ENCODE measurements around the gene MYL6. TPM values are rescaled to one million over a fixed set of nuclear protein-coding genes. Genes with fewer than 3 reads are reported as not detected.

MYL6 gene
- total and polyA plus RNA-seq, 10 of the 15 experiments (the other 5 are each of a cell fraction or from before 2014, with no cell fraction given): 1,000 to 4,116 (median 1,828) TPM

DNA sequence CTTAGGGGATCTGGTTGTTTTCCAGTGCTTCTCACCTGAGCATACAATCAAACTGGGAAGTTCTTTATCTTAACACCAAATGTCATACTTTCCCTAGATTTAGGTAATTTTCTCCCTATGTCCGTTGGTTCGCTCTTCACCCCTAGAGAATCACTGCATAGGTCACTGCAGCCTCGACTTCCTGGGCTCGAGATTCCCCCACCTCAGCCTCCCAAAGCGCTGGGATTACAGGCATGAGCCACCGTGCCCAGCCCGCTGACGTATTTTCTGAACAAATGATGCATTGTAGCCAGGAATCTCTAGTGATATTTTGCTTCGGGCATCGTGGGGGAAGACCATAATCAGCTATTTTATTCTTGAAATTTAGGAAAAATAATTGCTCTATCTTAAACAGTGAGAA, 42.8 kb upstream of the MYL6 start:
- ChIA-PET POLR2A (interaction anchor here (0.5 to 5.5 kb wide), 5 partner anchors 9 to 323 kb away, joined by 3 to 95 read pairs (median 4); partner anchors contain the start of genes PA2G4, RAB5B and RNF41), SMC1A (ENCODE audit: uncharacterized antibody, unreplicated experiment) (interaction anchor here (0.7 to 1.2 kb wide), 5 partner anchors 8 to 233 kb away, joined by 3 to 7 read pairs (median 3); partner anchors contain the start of gene PA2G4), RAD21 (ENCODE audit: unreplicated experiment) (interaction anchor here (1.0 to 1.5 kb wide), 3 partner anchors 10 to 118 kb away, joined by 3 to 4 read pairs (median 4); partner anchors contain the start of genes SMARCC2 and SUOX), CTCF (interaction anchor here (0.7 to 2.9 kb wide), 2 partner anchors 11 to 338 kb away, joined by 3 to 25 read pairs; partner anchors contain the start of gene PA2G4)
- Histone ChIP-seq H4K20me1 (ENCODE audit: control insufficient read depth, insufficient read depth) (no peaks in the 10 kb centered on the region), H3K4me2 (ENCODE audit: control insufficient read depth, insufficient read depth) (peak overlapping the region; percentile 36), H3K4me1 (ENCODE audit: control insufficient read depth, insufficient read depth, low read length) (peaks cover 15% of the 10 kb centered on the region), H3K79me2 (ENCODE audit: control insufficient read depth, insufficient read depth, low read length) (peaks cover 28% of the 10 kb centered on the region), H3K9ac (ENCODE audit: control insufficient read depth, insufficient read depth, low read length) (peak overlapping the region; percentile 75), H3K27ac (ENCODE audit: control insufficient read depth, insufficient read depth) (peak overlapping the region; percentile 79), H3K36me3 (ENCODE audit: control insufficient read depth in 2 of 2, insufficient read depth in 2 of 2, low read length in 1 of 2) (peaks cover 10 to 12% of the 10 kb centered on the region in 2 experiments), H3K9me3 (replicated peaks; ENCODE audit: control insufficient read depth, insufficient read depth, low read length) (no peaks in the 10 kb centered on the region), H3K27me3 (replicated peaks in 1 of 2; ENCODE audit: control insufficient read depth in 2 of 2, insufficient read depth in 2 of 2, low read length in 1 of 2) (no peaks in the 10 kb centered on the region), H2AFZ (ENCODE audit: control insufficient read depth, low read depth, low read length) (peak overlapping the region; percentile 99), H3K4me3 (peak overlapping the region; percentile 90; the same call in 1 of the 2 replicates)
- BruUV-seq (replicated peaks): no TSS peak
- in situ Hi-C loops (cut with MboI) (no loop called here), intact Hi-C loops (cut with micrococcal nuclease; ENCODE audit: unreplicated experiment) (loop anchor here (5.0 kb wide), 7 partner anchors 37 to 572 kb away; partner anchors contain the start of genes CNPY2, DNAJC14, MYL6B and PTGES3)
- DNase-seq (ENCODE audit: low read depth, low spot score) (no peak), ATAC-seq (no peak), FAIRE-seq (no peak)
- no peak for TF ChIP-seq GATAD2B (conservative IDR thresholded peaks at IDR 0.05; ENCODE audit: low read depth)
- WGBS (ENCODE audit: insufficient coverage, insufficient replicate concordance, low lambda C conversion rate, missing lambda C conversion rate): 38% methylated on average over 10 of the region's 10 CpGs

DNA sequence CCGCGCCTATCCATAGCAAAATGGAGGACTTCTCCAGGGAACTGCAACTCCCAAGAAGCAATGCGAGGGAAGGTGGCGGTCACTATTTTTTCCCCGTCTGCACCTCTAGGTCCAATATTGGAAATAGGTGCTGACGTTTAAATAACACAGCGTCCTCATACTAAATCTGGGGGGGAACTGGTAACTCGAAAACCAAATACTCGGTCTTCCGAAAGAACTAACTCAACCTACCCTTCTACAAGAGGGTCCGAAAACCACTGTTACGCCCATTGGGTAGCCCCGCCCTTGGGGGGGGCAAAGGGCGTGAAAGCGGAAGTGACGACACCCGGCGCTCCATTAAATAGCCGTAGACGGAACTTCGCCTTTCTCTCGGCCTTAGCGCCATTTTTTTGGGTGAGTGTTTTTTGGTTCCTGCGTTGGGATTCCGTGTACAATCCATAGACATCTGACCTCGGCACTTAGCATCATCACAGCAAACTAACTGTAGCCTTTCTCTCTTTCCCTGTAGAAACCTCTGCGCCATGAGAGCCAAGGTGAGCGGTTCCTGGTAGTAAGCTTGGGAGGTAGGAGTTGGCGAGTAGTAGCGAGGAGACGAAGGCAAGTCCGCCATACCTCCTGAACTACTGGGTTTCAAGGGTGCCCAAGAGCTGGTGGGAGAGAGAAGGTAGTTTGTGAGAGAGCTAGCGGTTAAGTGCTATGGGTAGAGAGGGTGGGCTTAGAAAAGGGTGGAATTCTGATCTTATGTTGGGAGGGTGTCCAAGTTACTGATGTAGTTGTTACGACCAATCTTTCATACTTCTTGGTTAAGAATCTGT, 41.7 kb upstream of the MYL6 start, which contains the start of gene RPL41:
Gene RPL41 (plus strand): TSS at position 367 of the 815 bp plus-strand sequence.
- H3K4me2 ChIP-seq (ENCODE audit: control insufficient read depth, insufficient read depth): peak within 1 kb of the TSS; percentile 46
- H3K27me3 ChIP-seq (replicated peaks in 1 of 2; ENCODE audit: control insufficient read depth in 2 of 2, insufficient read depth in 2 of 2, low read length in 1 of 2): no peaks in the 10 kb centered on the region
- no peaks in the 10 kb centered on the region for H4K20me1 ChIP-seq (ENCODE audit: control insufficient read depth, insufficient read depth)
- ATAC-seq: peak; percentile 53
- DNase-seq (ENCODE audit: low read depth, low spot score): peak; percentile 82
- under 1% methylated on average over 34 of the region's 34 CpGs for WGBS (ENCODE audit: insufficient coverage, insufficient replicate concordance, low lambda C conversion rate, missing lambda C conversion rate)
- H3K9me3 ChIP-seq (replicated peaks; ENCODE audit: control insufficient read depth, insufficient read depth, low read length): no peaks in the 10 kb centered on the region
- H3K4me1 ChIP-seq (ENCODE audit: control insufficient read depth, insufficient read depth, low read length): peaks cover 15% of the 10 kb centered on the region
- ChIA-PET SMC1A (ENCODE audit: uncharacterized antibody, unreplicated experiment) (interaction anchor here (0.8 to 4.5 kb wide), 6 partner anchors 11 to 378 kb away, joined by 3 to 50 read pairs (median 21); partner anchors contain the start of genes PA2G4, RNF41 and SMARCC2), CTCF (interaction anchor here (0.9 to 4.5 kb wide), 8 partner anchors 9 to 387 kb away, joined by 3 to 121 read pairs (median 20); partner anchors contain the start of genes CD63, ESYT1, PA2G4 and RNF41), RAD21 (ENCODE audit: unreplicated experiment) (interaction anchor here (0.6 to 3.9 kb wide), 12 partner anchors 11 to 1367 kb away, joined by 3 to 57 read pairs (median 4); partner anchors contain the start of genes DNAJC14, ESYT1, MYL6 and ORMDL2), POLR2A (interaction anchor here (0.5 to 5.5 kb wide), 22 partner anchors 8 to 1815 kb away, joined by 3 to 95 read pairs (median 3); partner anchors contain the start of genes CNPY2, ESYT1, PA2G4 and PYM1)
- peak; percentile 95 for FAIRE-seq
- H3K9ac ChIP-seq (ENCODE audit: control insufficient read depth, insufficient read depth, low read length): peak within 1 kb of the TSS; percentile 75
- peaks cover 3% of the 10 kb centered on the region in 2 experiments for H3K36me3 ChIP-seq (ENCODE audit: control insufficient read depth in 2 of 2, insufficient read depth in 2 of 2, low read length in 1 of 2)
- peak within 1 kb of the TSS; percentile 90 for H3K4me3 ChIP-seq
- in situ Hi-C loops (cut with MboI) (no loop called here), intact Hi-C loops (cut with micrococcal nuclease; ENCODE audit: unreplicated experiment) (loop anchor here (1.0 to 5.0 kb wide), 8 partner anchors 12 to 571 kb away; partner anchors contain the start of genes CNPY2, DNAJC14, MYL6B and PA2G4)
- TSS peak; percentile 97 for BruUV-seq (replicated peaks)
- H2AFZ ChIP-seq (ENCODE audit: control insufficient read depth, low read depth, low read length): peak within 1 kb of the TSS; percentile 99
- H3K79me2 ChIP-seq (ENCODE audit: control insufficient read depth, insufficient read depth, low read length): peaks cover 28% of the 10 kb centered on the region
- H3K27ac ChIP-seq (ENCODE audit: control insufficient read depth, insufficient read depth): peak within 1 kb of the TSS; percentile 79
- TF ChIP-seq EGR1 (IDR thresholded peaks at IDR 0.05; ENCODE audit: borderline replicate concordance in 1 of 2, low read depth in 2 of 2, low read length in 2 of 2) (no peak), MXI1 (IDR thresholded peaks at IDR 0.05; ENCODE audit: low read depth, low read length) (peak; percentile 75; the same call in 1 of the 2 replicates), POLR2AphosphoS5 (IDR thresholded peaks at IDR 0.05; ENCODE audit: low read length) (peak; percentile 100), RAD21 (IDR thresholded peaks at IDR 0.05; ENCODE audit: insufficient read depth, low read depth, low read length) (no peak), SRF (IDR thresholded peaks at IDR 0.05; ENCODE audit: low read depth in 2 of 2, low read length in 2 of 2) (peak in 1 of 2 experiments; percentile 41; a peak in 1 of 4 replicates), PML (IDR thresholded peaks at IDR 0.05; ENCODE audit: low read length) (peak; percentile 100), RFX5 (IDR thresholded peaks at IDR 0.05; ENCODE audit: low read depth, low read length) (no peak)
- TF ChIP-seq, protein P1, sequence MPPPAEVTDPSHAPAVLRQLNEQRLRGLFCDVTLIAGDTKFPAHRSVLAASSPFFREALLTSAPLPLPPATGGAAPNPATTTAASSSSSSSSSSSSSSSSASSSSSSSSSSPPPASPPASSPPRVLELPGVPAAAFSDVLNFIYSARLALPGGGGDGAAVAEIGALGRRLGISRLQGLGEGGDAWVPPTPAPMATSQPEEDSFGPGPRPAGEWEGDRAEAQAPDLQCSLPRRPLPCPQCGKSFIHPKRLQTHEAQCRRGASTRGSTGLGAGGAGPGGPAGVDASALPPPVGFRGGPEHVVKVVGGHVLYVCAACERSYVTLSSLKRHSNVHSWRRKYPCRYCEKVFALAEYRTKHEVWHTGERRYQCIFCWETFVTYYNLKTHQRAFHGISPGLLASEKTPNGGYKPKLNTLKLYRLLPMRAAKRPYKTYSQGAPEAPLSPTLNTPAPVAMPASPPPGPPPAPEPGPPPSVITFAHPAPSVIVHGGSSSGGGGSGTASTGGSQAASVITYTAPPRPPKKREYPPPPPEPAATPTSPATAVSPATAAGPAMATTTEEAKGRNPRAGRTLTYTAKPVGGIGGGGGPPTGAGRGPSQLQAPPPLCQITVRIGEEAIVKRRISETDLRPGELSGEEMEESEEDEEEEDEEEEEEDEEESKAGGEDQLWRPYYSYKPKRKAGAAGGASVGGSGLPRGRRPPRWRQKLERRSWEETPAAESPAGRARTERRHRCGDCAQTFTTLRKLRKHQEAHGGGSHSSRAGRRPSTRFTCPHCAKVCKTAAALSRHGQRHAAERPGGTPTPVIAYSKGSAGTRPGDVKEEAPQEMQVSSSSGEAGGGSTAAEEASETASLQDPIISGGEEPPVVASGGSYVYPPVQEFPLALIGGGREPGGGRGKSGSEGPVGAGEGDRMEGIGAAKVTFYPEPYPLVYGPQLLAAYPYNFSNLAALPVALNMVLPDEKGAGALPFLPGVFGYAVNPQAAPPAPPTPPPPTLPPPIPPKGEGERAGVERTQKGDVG (CRISPR knock-in tag; IDR thresholded peaks at IDR 0.05): no peak
